Measurements from ENCODE around the gene CASD1. TPM values are rescaled to one million over a fixed set of nuclear protein-coding genes. Genes with fewer than 3 reads are reported as not detected.

Gene CASD1
- total RNA-seq, 2 donors from 2014 or later, result 40.4 to 68.8 TPM

GRCh38 chr7:94588075-94588474 is 78.5 kb downstream of the CASD1 start:
- H3K27ac ChIP-seq (ENCODE audit: low read depth, low read length), result no peak overlapping the region
- peaks cover 7% of the 10 kb centered on the region for H3K4me1 Mint-ChIP-seq
- H3K36me3 Mint-ChIP-seq (ENCODE audit: low read depth), result peaks cover 32% of the 10 kb centered on the region
- no peak overlapping the region for H3K27ac Mint-ChIP-seq
- H3K36me3 ChIP-seq (ENCODE audit: control insufficient read depth, insufficient read depth, low read length), result peaks cover 15% of the 10 kb centered on the region
- H3K9me3 ChIP-seq (ENCODE audit: control insufficient read depth, low read length), result peaks cover 10% of the 10 kb centered on the region
- no peak overlapping the region for H3K9ac ChIP-seq (ENCODE audit: extremely low read depth, low read length, poor library complexity, severe bottlenecking)
- H3K27me3 ChIP-seq (ENCODE audit: control insufficient read depth, insufficient read depth, low read length, poor library complexity, severe bottlenecking), result no peaks in the 10 kb centered on the region
- TF ChIP-seq CTCF (conservative IDR thresholded peaks at IDR 0.05), result no peak
- H3K4me3 Mint-ChIP-seq, result no peak overlapping the region
- 90 to 100% methylated on average over 2 of the region's 2 CpGs for WGBS, 2 experiments (ENCODE audit: insufficient coverage in 1 of 2, insufficient read length in 1 of 2)
- no peak overlapping the region for H3K4me3 ChIP-seq (ENCODE audit: low read length)
- peaks cover 10% of the 10 kb centered on the region for H3K9me3 Mint-ChIP-seq
- no peak for DNase-seq
- H3K27me3 Mint-ChIP-seq (ENCODE audit: insufficient read depth), result no peaks in the 10 kb centered on the region
- H3K4me1 ChIP-seq (ENCODE audit: control insufficient read depth, insufficient read depth, low read length), result no peaks in the 10 kb centered on the region

DNA sequence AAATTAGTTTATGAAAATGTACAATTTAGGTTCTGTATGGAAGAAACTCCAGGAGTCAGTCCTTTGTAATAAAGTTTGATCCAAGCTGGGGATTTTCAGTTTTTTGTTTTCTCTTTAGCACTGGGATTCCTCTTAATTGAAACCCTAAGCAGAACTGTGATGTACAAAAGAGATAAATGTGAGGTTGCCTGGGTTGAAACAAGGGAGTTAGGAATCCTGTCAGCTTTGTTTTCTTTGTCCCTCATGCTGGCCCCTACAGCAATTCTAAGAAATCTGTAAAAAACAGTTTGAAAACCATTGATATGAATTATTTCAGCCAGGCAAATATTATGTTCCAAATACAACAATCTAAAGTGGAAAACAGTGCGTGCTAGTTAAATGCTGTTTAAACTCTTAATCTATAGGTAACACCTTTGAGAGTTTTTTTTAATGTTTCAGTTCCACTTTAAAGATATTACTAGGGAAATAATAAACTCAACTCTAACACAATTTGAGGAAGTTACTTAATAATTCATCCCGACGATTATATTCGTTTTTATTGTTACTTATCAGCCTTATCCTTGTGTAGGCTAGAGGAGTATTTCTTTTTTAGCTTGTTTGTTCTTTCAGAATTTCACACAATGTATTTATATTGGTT is 81.0 kb downstream of the CASD1 start:
- no peak overlapping the region for H3K9ac ChIP-seq (ENCODE audit: extremely low read depth, low read length, poor library complexity, severe bottlenecking)
- 100% methylated on average over 3 of the region's 4 CpGs; no CpG with 5 or more reads in 1 of the 2 experiments for WGBS, 2 experiments (ENCODE audit: insufficient coverage in 1 of 2, insufficient read length in 1 of 2)
- no peaks in the 10 kb centered on the region for H3K27me3 ChIP-seq (ENCODE audit: control insufficient read depth, insufficient read depth, low read length, poor library complexity, severe bottlenecking)
- no peak for DNase-seq
- Mint-ChIP-seq H3K4me3 (no peak overlapping the region), H3K36me3 (ENCODE audit: low read depth) (peaks cover 34% of the 10 kb centered on the region), H3K9me3 (peaks cover 10% of the 10 kb centered on the region), H3K27me3 (ENCODE audit: insufficient read depth) (no peaks in the 10 kb centered on the region), H3K4me1 (peaks cover 29% of the 10 kb centered on the region), H3K27ac (no peak overlapping the region)
- H3K4me3 ChIP-seq (ENCODE audit: low read length), result no peak overlapping the region
- no peak for TF ChIP-seq CTCF (conservative IDR thresholded peaks at IDR 0.05)
- no peak overlapping the region for H3K27ac ChIP-seq (ENCODE audit: low read depth, low read length)
- peaks cover 12% of the 10 kb centered on the region for H3K36me3 ChIP-seq (ENCODE audit: control insufficient read depth, insufficient read depth, low read length)
- peaks cover 12% of the 10 kb centered on the region for H3K4me1 ChIP-seq (ENCODE audit: control insufficient read depth, insufficient read depth, low read length)
- H3K9me3 ChIP-seq (ENCODE audit: control insufficient read depth, low read length), result peaks cover 10% of the 10 kb centered on the region

DNA sequence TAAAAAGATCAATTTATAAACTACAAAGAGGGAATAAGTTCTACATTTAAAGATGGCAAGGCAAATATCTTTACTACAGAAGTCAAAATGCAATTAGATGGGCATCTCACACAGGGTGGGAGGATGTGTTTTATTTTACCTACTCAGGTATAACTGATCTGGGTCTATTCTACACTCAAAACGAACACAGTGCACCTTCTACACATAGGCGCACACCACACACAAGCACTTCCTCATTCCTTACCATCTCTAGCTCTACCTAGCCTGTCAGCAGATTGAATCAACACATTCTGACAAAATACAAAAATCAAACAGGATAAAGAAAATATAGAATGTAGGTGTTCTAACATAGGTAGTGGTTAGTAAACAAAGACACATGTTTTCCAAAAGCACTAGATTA is 81.6 kb downstream of the CASD1 start:
- Histone ChIP-seq H3K4me1 (ENCODE audit: control insufficient read depth, insufficient read depth, low read length) (peaks cover 12% of the 10 kb centered on the region), H3K9me3 (ENCODE audit: control insufficient read depth, low read length) (peaks cover 10% of the 10 kb centered on the region), H3K27me3 (ENCODE audit: control insufficient read depth, insufficient read depth, low read length, poor library complexity, severe bottlenecking) (no peaks in the 10 kb centered on the region), H3K27ac (ENCODE audit: low read depth, low read length) (no peak overlapping the region), H3K9ac (ENCODE audit: extremely low read depth, low read length, poor library complexity, severe bottlenecking) (no peak overlapping the region), H3K36me3 (ENCODE audit: control insufficient read depth, insufficient read depth, low read length) (peaks cover 12% of the 10 kb centered on the region), H3K4me3 (ENCODE audit: low read length) (no peak overlapping the region)
- 91% methylated on average over 2 of the region's 2 CpGs; no CpG with 5 or more reads in 1 of the 2 experiments for WGBS, 2 experiments (ENCODE audit: insufficient coverage in 1 of 2, insufficient read length in 1 of 2)
- peaks cover 10% of the 10 kb centered on the region for H3K9me3 Mint-ChIP-seq
- no peak for TF ChIP-seq CTCF (conservative IDR thresholded peaks at IDR 0.05)
- H3K4me1 Mint-ChIP-seq, result peaks cover 29% of the 10 kb centered on the region
- DNase-seq, result no peak
- no peaks in the 10 kb centered on the region for H3K27me3 Mint-ChIP-seq (ENCODE audit: insufficient read depth)
- H3K36me3 Mint-ChIP-seq (ENCODE audit: low read depth), result peaks cover 31% of the 10 kb centered on the region
- no peak overlapping the region for H3K27ac Mint-ChIP-seq
- no peak overlapping the region for H3K4me3 Mint-ChIP-seq
